ENCODE results near the gene PLA2G2C.

Gene PLA2G2C

GRCh38 chr1:20192871-20193411 lies 6.6 kb upstream of the PLA2G2C start:
- Mint-ChIP-seq H3K27ac (no peak overlapping the region), H3K4me3 (no peak overlapping the region), H3K27me3 (peaks cover 63% of the 10 kb centered on the region), H3K9me3 (no peaks in the 10 kb centered on the region), H3K4me1 (peaks cover 16% of the 10 kb centered on the region)
- ATAC-seq = no peak
- DNase-seq = no peak

GRCh38 chr1:20192364-20192763 lies 6.0 kb upstream of the PLA2G2C start:
- DNase-seq = no peak
- peaks cover 61% of the 10 kb centered on the region for H3K27me3 Mint-ChIP-seq

GRCh38 chr1:20191266-20191825 lies 5.0 kb upstream of the PLA2G2C start:
- Mint-ChIP-seq H3K27me3 (peaks cover 51% of the 10 kb centered on the region), H3K27ac (no peak overlapping the region), H3K4me3 (no peak overlapping the region), H3K4me1 (peaks cover 30% of the 10 kb centered on the region), H3K9me3 (no peaks in the 10 kb centered on the region)
- no peak for ATAC-seq
- DNase-seq = no peak

More at GRCh38 chr1:20192364-20192763, 6.0 kb upstream of the PLA2G2C start:
- Mint-ChIP-seq H3K27ac (no peak overlapping the region), H3K4me3 (no peak overlapping the region), H3K4me1 (peaks cover 21% of the 10 kb centered on the region), H3K9me3 (no peaks in the 10 kb centered on the region)
- no peak for ATAC-seq

- H3K4me3 Mint-ChIP-seq = no peak overlapping the region
- DNase-seq (no peak), ATAC-seq (no peak)
- H3K4me1 Mint-ChIP-seq = peaks cover 34% of the 10 kb centered on the region
- peaks cover 49% of the 10 kb centered on the region for H3K27me3 Mint-ChIP-seq
- no peak overlapping the region for H3K27ac Mint-ChIP-seq
- no peaks in the 10 kb centered on the region for H3K9me3 Mint-ChIP-seq
These were observed 4.2 kb upstream of the PLA2G2C start for GRCh38 chr1:20190256-20191160.

- DNase-seq = no peak
- Mint-ChIP-seq H3K4me3 (no peak overlapping the region), H3K9me3 (no peaks in the 10 kb centered on the region)
These were observed 3.3 kb upstream of the PLA2G2C start for GRCh38 chr1:20189664-20190063.

GRCh38 chr1:20188455-20188817 lies 2.1 kb upstream of the PLA2G2C start:
- H3K27me3 Mint-ChIP-seq = peaks cover 29% of the 10 kb centered on the region
- H3K4me1 Mint-ChIP-seq = peaks cover 55% of the 10 kb centered on the region
- H3K27ac Mint-ChIP-seq = peak overlapping the region in 1 of 2 donors; percentile 29
- H3K4me3 Mint-ChIP-seq = no peak overlapping the region
- ATAC-seq (no peak), DNase-seq (no peak)
- H3K9me3 Mint-ChIP-seq = no peaks in the 10 kb centered on the region

More at GRCh38 chr1:20189664-20190063, 3.3 kb upstream of the PLA2G2C start:
- ATAC-seq = no peak
- Mint-ChIP-seq H3K4me1 (peaks cover 43% of the 10 kb centered on the region), H3K27ac (no peak overlapping the region), H3K27me3 (peaks cover 41% of the 10 kb centered on the region)

- Mint-ChIP-seq H3K27ac (peak overlapping the region in 1 of 2 donors; percentile 29), H3K4me1 (peaks cover 58% of the 10 kb centered on the region), H3K4me3 (peak overlapping the region in 1 of 2 donors; percentile 68), H3K27me3 (peaks cover 28% of the 10 kb centered on the region), H3K9me3 (no peaks in the 10 kb centered on the region)
- ATAC-seq (no peak), DNase-seq (no peak)
These were observed 1.6 kb upstream of the PLA2G2C start for GRCh38 chr1:20187813-20188454.

GRCh38 chr1:20187103-20187812 lies 940 bp upstream of the PLA2G2C start:
- Mint-ChIP-seq H3K9me3 (no peaks in the 10 kb centered on the region), H3K27ac (peak overlapping the region in 1 of 2 donors; percentile 48), H3K4me1 (peaks cover 58% of the 10 kb centered on the region), H3K4me3 (peak overlapping the region; percentile 68 to 77), H3K27me3 (peaks cover 28% of the 10 kb centered on the region)
- ATAC-seq (peak; percentile 56), DNase-seq (peak; percentile 36 to 58)

GRCh38 chr1:20184997-20185833 lies 1.1 kb downstream of the PLA2G2C start:
- Mint-ChIP-seq H3K4me3 (peak overlapping the region; percentile 75 to 77), H3K27me3 (peaks cover 20% of the 10 kb centered on the region), H3K4me1 (peaks cover 58% of the 10 kb centered on the region), H3K27ac (peak overlapping the region; percentile 74 to 92), H3K9me3 (peaks cover under 1 to 1% of the 10 kb centered on the region in 2 donors)
- DNase-seq (peak; percentile 63 to 78), ATAC-seq (peak; percentile 80)

GRCh38 chr1:20184481-20184900 lies 1.8 kb downstream of the PLA2G2C start:
- Mint-ChIP-seq H3K27me3 (peaks cover 16% of the 10 kb centered on the region), H3K27ac (peak overlapping the region in 1 of 2 donors; percentile 92), H3K4me3 (peak overlapping the region; percentile 1 to 36), H3K4me1 (peaks cover 58% of the 10 kb centered on the region), H3K9me3 (peaks cover 8 to 9% of the 10 kb centered on the region in 2 donors)
- DNase-seq (no peak), ATAC-seq (no peak)

- no peak for DNase-seq
- Mint-ChIP-seq H3K27me3 (peaks cover 9% of the 10 kb centered on the region), H3K4me3 (no peak overlapping the region), H3K27ac (peak overlapping the region; percentile 45 to 57), H3K9me3 (peaks cover 11 to 12% of the 10 kb centered on the region in 2 donors), H3K4me1 (peaks cover 50% of the 10 kb centered on the region)
- ATAC-seq = no peak
These were observed 2.6 kb downstream of the PLA2G2C start for GRCh38 chr1:20183616-20184271.

- Mint-ChIP-seq H3K9me3 (peaks cover 11 to 12% of the 10 kb centered on the region in 2 donors), H3K27me3 (peaks cover 2% of the 10 kb centered on the region), H3K4me1 (peaks cover 43% of the 10 kb centered on the region), H3K4me3 (no peak overlapping the region), H3K27ac (no peak overlapping the region)
- ATAC-seq (no peak), DNase-seq (no peak)
These were observed 3.3 kb downstream of the PLA2G2C start for GRCh38 chr1:20183035-20183434.

GRCh38 chr1:20182415-20182814 lies 3.9 kb downstream of the PLA2G2C start:
- DNase-seq (no peak), ATAC-seq (no peak)
- Mint-ChIP-seq H3K27me3 (no peaks in the 10 kb centered on the region), H3K4me1 (peaks cover 37% of the 10 kb centered on the region), H3K27ac (no peak overlapping the region), H3K9me3 (peaks cover 11 to 12% of the 10 kb centered on the region in 2 donors), H3K4me3 (no peak overlapping the region)

- Mint-ChIP-seq H3K4me1 (peaks cover 25% of the 10 kb centered on the region), H3K4me3 (no peak overlapping the region), H3K27ac (no peak overlapping the region), H3K27me3 (no peaks in the 10 kb centered on the region), H3K9me3 (peaks cover 11 to 12% of the 10 kb centered on the region in 2 donors)
- ATAC-seq = no peak
- DNase-seq = no peak
These were observed 5.5 kb downstream of the PLA2G2C start for GRCh38 chr1:20180844-20181207.

Data from stimulated activated naive CD8-positive, alpha-beta T cell treated with anti-CD3 and anti-CD28 coated beads, Interleukin-15, amount 100 ng/mL, for 72 hours (primary cell).